SH-SY5Y (cell line): Measurements from ENCODE around the gene MZB1.

Experiments
- GATA2 ChIP-seq: IDR thresholded peaks from 2 replicates; pipeline ENCODE4 v1.6.1; 2011; ENCODE audit warnings: mild to moderate bottlenecking, low read depth, low read length
- GATA3 ChIP-seq: IDR thresholded peaks from 2 replicates; pipeline ENCODE4 v1.6.1; 2011; ENCODE audit warnings: low read depth, mild to moderate bottlenecking, low read length, moderate library complexity

- no peak for TF ChIP-seq GATA2
- TF ChIP-seq GATA3: no peak
These were observed 36.6 kb upstream of the MZB1 start for GRCh38 chr5:139426203-139426885.
